IPS DF 6.9 (cell line): Measurements from ENCODE around the gene PLGRKT.
A peak's percentile ranks its signal among the peaks of the same experiment; 100 is the strongest.

Source experiments
- DNase-seq: peaks from one replicate; pipeline ENCODE4 v3.0.0-alpha.2; 2013; ENCODE audit warnings: low read depth, low spot score
- H3K27ac ChIP-seq: one replicate; pipeline ENCODE4 v1.5.1; 2013; ENCODE audit warnings: low read length, control low read depth
- H3K27me3 ChIP-seq: 2 replicates; pipeline ENCODE4 v1.6.1; 2013; ENCODE audit warnings: mild to moderate bottlenecking, low read length; ENCODE audit not compliant: control insufficient read depth, insufficient read depth
- H3K36me3 ChIP-seq: 2 replicates; pipeline ENCODE4 v1.6.1; 2013; ENCODE audit warnings: low read length; ENCODE audit not compliant: control insufficient read depth, insufficient read depth
- H3K4me1 ChIP-seq: 2 replicates; pipeline ENCODE4 v1.6.1; 2013; ENCODE audit warnings: low read length; ENCODE audit not compliant: control insufficient read depth, insufficient read depth
- H3K4me3 ChIP-seq: 2 replicates; pipeline ENCODE4 v1.5.1; 2013; ENCODE audit warnings: mild to moderate bottlenecking, low read length
- H3K9me3 ChIP-seq: 2 replicates; pipeline ENCODE4 v1.6.1; 2013; ENCODE audit warnings: low read length, inconsistent platforms; ENCODE audit not compliant: control insufficient read depth, insufficient read depth
- WGBS: extraction: QIAGEN DNeasy Blood & Tissue Kit; methylation state at CpG from one replicate; pipeline ENCODE4 v1.1.7; 2013; ENCODE audit warnings: mixed read lengths, missing lambda C conversion rate; ENCODE audit not compliant: insufficient read length, insufficient coverage; 5-methylcytosine and 5-hydroxymethylcytosine counted together

PLGRKT gene, protein sequence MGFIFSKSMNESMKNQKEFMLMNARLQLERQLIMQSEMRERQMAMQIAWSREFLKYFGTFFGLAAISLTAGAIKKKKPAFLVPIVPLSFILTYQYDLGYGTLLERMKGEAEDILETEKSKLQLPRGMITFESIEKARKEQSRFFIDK

DNA sequence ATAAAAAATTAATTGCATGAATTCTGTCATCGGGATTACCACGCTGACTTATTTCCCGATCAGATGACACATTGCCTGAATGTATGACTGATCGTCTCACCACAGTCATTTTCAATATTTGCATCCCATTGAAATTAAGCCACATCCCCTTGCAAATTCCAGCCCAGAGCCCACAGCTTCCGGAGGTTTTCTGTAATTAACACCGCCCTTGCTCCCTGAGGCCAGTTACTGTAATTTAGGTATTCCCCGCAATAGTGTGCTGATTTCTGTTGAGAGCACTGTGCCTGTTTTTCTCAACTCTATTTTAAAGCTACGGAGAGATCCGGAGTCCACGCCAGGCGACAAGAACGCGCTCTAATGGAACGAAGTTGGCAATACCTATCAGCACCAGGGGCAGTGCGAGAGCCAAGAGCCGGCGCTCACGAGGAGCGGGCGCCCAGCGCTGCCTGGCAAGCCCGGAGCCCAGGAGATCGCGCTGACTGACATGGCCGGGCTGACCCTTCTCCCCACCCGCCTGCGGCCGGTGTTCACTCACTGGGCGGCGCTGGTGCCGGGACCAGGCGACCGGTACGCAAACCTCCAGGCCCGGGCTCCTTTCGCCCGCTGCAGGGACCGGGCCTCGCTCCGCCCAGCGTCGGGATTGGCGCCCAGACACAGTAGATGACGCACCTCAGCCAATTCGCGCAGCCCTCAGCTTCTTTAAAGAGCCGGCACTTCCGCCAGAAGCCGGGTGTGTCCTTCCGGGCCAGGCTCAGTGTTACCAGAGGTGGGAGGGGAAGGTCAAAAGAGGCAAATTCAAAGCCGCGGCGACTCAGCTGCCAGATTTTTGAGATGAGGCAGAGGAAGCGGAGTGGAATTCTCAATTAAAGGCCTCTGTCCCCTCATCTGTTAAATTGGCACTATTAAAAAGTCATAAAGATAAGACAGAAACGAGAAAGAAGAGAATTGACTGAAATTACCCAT is at the start of gene PLGRKT:
Gene PLGRKT (minus strand): TSS at position 672 of the 963 bp plus-strand sequence. CDS start 5,948 bp downstream, outside the sequence.
- Histone ChIP-seq H3K9me3 (no peaks in the 10 kb centered on the region), H3K27ac (no peak within 1 kb of the TSS), H3K4me3 (peak within 1 kb of the TSS; percentile 78; the same call in 1 of the 2 replicates), H3K36me3 (no peaks in the 10 kb centered on the region), H3K27me3 (no peaks in the 10 kb centered on the region), H3K4me1 (peaks cover 3% of the 10 kb centered on the region; the same call in 1 of the 2 replicates)
- WGBS: no CpG with 5 or more reads among the region's 55 CpGs
- peak; percentile 85 for DNase-seq

DNA sequence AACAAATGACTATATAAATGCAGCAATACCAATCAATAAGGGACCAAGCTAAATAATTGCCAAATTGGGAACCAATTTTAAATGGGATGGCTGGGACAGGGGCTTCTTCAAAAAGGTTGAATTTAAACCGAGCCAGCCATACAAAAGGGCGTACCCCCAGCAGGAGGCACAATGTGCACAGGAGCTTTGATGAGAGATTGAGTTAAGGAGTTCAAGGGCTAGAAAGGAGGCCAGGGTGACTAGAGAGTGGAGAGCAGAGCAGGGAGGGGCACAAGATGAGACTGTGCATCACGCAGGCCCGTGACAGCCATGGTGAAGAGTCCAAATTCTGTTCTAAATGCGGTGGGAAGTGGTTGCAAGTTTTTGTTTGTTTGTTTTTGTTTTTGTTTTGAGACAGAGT is 49.3 kb upstream of the PLGRKT start:
- H3K4me3 ChIP-seq: no peak overlapping the region
- H3K9me3 ChIP-seq: no peaks in the 10 kb centered on the region
- 0 out of 2 replicates have a peak, but pooled peaks cover 2% of the 10 kb centered on the region for H3K4me1 ChIP-seq
- no peak overlapping the region for H3K27ac ChIP-seq
- DNase-seq: no peak
- no peaks in the 10 kb centered on the region for H3K36me3 ChIP-seq
- H3K27me3 ChIP-seq: no peaks in the 10 kb centered on the region
- WGBS: no CpG with 5 or more reads among the region's 5 CpGs

DNA sequence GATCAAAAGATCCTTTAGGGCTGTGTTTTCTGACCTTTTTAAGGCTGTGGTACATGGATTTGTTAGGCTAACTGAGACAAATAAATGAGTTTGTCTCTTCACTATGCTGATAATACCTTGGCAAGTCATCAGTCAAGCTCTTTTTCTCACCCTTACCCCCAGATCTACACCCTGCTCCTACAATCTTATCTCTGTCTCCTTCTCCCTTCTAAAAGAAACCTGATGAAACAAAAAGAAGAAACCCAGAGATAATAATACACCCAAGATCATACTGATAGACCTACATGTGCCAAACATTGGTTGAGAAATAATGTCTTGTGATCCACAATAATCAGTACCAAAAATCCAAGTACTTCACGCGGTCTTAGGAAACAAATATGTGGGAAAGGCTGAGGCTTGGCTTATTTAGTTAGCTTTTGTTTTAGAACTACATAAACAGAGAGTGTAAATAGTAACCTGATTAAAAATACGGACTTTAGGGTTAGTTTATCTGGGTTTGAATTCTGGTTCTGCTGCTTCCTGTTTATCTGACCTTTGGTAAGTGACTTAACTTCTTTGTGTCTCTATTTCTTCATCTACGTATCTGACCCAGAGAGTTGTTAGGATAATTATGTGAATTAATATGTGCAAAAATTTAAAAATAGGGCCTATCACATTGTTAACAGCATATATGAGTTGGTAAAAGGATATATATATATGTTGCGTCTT is 47.8 kb upstream of the PLGRKT start:
- WGBS: 100% methylated on average over 1 of the region's 5 CpGs

DNA sequence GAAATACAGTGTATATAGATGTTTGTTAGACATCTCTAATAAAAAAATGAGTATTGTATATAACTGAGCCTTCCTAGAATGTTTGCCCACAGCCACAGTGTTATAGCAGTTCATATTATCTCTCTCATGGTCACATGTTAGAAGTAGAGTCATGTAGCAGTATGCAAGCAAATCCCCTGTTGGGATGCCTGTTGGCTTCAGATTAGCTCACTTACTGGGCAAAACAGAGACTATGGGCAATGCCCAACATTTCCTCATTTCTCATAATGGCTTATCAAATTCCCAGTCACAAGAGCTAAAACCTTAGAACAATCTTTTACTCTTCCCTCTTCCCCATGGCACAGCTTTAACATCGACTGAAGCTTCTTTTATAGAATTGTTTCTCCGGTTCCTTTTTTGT is 45.6 kb upstream of the PLGRKT start:
- WGBS: no CpG with 5 or more reads among the region's 2 CpGs
- Histone ChIP-seq H3K9me3 (no peaks in the 10 kb centered on the region), H3K4me1 (0 out of 2 replicates have a peak, but pooled peaks cover 2% of the 10 kb centered on the region), H3K27ac (no peak overlapping the region), H3K4me3 (no peak overlapping the region), H3K36me3 (no peaks in the 10 kb centered on the region), H3K27me3 (no peaks in the 10 kb centered on the region)
- no peak for DNase-seq

More for the DNA sequence above, 47.8 kb upstream of the PLGRKT start:
- Histone ChIP-seq H3K27me3 (no peaks in the 10 kb centered on the region), H3K4me1 (0 out of 2 replicates have a peak, but pooled peaks cover 2% of the 10 kb centered on the region), H3K9me3 (no peaks in the 10 kb centered on the region), H3K4me3 (no peak overlapping the region), H3K36me3 (no peaks in the 10 kb centered on the region), H3K27ac (no peak overlapping the region)
- no peak for DNase-seq

DNA sequence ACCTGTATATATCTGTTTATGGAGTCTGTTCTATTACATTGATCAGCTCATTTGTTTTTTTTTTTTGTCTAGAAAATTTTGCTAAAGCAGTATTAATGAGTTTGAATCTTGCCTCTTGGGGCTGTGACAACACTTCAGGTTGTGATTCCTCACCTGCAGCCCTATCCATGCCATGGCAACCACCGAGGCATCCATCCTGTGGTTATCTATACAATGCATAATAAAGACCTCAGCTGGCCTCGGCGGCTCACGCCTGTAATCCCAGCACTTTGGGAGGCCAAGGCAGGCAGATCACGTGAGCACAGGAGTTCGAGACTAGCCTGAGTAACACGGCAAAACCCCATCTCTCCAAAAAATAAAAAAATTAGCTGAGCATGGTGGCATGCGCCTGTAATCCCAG is 44.5 kb upstream of the PLGRKT start:
- no CpG with 5 or more reads among the region's 8 CpGs for WGBS
- no peaks in the 10 kb centered on the region for H3K9me3 ChIP-seq
- no peaks in the 10 kb centered on the region for H3K27me3 ChIP-seq
- H3K27ac ChIP-seq: no peak overlapping the region
- H3K4me1 ChIP-seq: 0 out of 2 replicates have a peak, but pooled peaks cover 2% of the 10 kb centered on the region
- no peak for DNase-seq
- H3K4me3 ChIP-seq: no peak overlapping the region
- no peaks in the 10 kb centered on the region for H3K36me3 ChIP-seq

DNA sequence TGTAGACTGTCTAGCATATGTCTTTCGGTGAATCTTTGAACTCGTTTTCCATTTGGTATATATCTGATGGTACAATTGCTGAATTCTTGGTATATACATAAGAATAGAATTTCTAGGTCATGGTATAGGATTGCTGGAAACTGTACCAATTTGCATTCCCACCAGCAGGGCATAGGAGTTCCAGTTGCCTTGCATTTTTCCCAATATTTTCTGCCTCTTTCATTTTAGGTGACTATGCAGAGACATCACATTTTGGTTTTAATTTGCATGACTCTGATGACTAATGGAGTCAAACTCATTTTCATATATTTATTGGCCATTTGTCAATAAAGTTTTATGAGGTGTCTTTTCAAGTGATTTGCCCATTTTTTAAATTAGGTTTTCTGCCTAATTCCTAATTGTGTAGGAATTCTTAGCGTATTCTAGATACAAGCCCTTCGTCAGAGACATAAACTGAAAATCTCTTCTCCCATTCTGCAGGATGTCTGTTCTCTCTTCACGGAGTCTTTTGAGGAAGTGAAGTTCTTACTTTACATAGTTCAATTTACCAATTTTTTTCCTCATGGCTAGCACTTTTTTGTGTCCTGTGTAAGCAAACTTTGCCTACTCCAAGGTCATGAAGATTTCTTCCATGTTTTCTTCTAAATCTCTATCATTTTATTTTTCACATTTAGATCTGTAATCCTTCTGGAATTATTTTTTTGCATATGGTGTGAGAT is 43.8 kb upstream of the PLGRKT start:
- WGBS: no CpG with 5 or more reads among the region's 5 CpGs
- no peaks in the 10 kb centered on the region for H3K36me3 ChIP-seq
- no peak for DNase-seq
- H3K9me3 ChIP-seq: no peaks in the 10 kb centered on the region
- 0 out of 2 replicates have a peak, but pooled peaks cover 2% of the 10 kb centered on the region for H3K4me1 ChIP-seq
- no peak overlapping the region for H3K4me3 ChIP-seq
- H3K27me3 ChIP-seq: no peaks in the 10 kb centered on the region
- H3K27ac ChIP-seq: no peak overlapping the region

DNA sequence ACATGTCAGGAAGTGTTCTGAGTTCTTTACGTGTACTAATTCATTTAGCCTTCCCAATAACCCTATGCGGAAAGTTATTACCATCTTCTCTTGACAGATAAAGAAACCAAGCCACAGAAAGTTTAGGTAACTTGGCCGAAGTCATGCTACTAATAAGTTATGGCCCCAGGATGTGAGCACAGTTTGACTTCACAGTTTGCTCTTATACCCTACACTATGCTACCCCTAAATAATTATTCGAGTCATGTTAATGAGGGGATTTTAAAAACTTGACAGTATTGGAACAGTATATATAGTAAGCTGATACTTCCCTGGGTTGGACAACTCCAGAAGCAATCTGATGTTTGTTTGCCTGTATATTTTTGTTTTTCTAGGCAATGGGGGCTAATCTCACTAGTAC is 43.2 kb upstream of the PLGRKT start:
- 0 out of 2 replicates have a peak, but pooled peaks cover 2% of the 10 kb centered on the region for H3K4me1 ChIP-seq

DNA sequence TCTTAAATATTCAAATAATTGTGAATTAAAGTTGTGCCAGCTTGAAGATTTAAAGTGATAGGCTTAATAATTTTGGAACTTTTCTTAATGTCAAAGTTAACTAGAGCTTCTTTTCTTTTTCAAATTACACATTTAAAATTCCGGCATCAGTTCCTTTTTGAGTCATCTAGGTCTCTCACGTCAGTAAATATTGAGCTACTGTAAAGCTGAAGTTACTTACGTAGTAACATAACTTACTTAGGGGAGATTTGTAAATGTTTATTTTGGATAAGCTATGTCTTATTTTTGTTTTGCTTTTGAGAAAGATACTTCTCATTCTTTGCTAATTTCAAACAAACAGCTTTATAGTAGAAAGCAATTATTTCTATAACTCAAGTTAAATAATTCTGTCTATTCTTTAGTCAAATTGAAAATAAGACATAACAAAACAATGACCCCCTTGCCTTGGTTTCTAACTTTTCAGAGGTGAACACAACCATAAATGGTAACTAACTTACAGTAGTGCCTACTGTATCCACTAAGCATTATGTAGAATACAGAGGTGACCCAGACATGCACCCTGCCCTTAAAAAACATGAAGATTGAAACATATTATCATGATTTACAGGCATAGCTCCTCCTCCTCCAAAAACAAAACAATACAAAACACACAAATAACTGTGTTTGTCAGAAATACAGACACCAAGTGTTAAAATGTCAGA is 42.4 kb upstream of the PLGRKT start:
- H3K27ac ChIP-seq: no peak overlapping the region
- H3K27me3 ChIP-seq: no peaks in the 10 kb centered on the region
- no peak for DNase-seq
- WGBS: no CpG with 5 or more reads among the region's 3 CpGs
- H3K9me3 ChIP-seq: no peaks in the 10 kb centered on the region
- no peak overlapping the region for H3K4me3 ChIP-seq
- H3K4me1 ChIP-seq: 0 out of 2 replicates have a peak, but pooled peaks cover 2% of the 10 kb centered on the region
- no peaks in the 10 kb centered on the region for H3K36me3 ChIP-seq

More for the DNA sequence above, 43.2 kb upstream of the PLGRKT start:
- Histone ChIP-seq H3K27me3 (no peaks in the 10 kb centered on the region), H3K4me3 (no peak overlapping the region), H3K36me3 (no peaks in the 10 kb centered on the region), H3K27ac (no peak overlapping the region), H3K9me3 (no peaks in the 10 kb centered on the region)
- no peak for DNase-seq
- no CpG with 5 or more reads among the region's 4 CpGs for WGBS

DNA sequence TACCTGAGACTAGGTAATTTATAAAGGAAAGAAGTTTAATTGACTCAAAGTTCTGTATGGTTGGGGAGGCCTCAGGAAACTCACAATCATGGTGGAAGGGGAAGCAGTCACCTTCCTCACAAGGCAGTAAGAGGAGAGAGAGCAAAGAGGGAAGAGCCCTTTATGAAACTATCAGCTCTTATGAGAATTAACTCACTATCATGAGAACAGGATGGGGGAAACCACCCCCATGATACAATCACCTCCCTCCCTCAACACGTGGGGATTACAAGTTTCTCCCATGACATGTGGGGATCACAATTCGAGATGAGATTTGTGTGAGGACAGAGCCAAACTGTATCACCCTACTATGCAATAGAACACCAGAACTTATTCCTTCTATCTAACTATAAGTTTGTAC is 40.5 kb upstream of the PLGRKT start:
- no CpG with 5 or more reads among the region's 2 CpGs for WGBS
- DNase-seq: no peak
- no peaks in the 10 kb centered on the region for H3K9me3 ChIP-seq
- no peaks in the 10 kb centered on the region for H3K36me3 ChIP-seq
- no peaks in the 10 kb centered on the region for H3K27me3 ChIP-seq
- H3K4me3 ChIP-seq: no peak overlapping the region
- H3K27ac ChIP-seq: no peak overlapping the region
- 0 out of 2 replicates have a peak, but pooled peaks cover 2% of the 10 kb centered on the region for H3K4me1 ChIP-seq
